SK-N-SH treated with all-trans-retinoic acid at 6 μM for 48 hours (cell line): ENCODE measurements around the gene ATP11A.

Source experiments
- ATAC-seq: fragments of 200-7000 bp; cut with Tn5 transposase; 3 replicates; pipeline ENCODE4 v1.9.1; 2020; ENCODE audit warnings: mild to moderate bottlenecking, moderate library complexity
- BACH2 ChIP-seq: fragments of 250-450 bp; sonication (Bioruptor Pico); IDR thresholded peaks from 2 replicates; pipeline ENCODE4 v1.9.0; 2021; ENCODE audit warnings: mild to moderate bottlenecking, borderline replicate concordance
- CREB5 ChIP-seq: fragments of 250-450 bp; sonication (Bioruptor Pico); IDR thresholded peaks from 2 replicates; pipeline ENCODE4 v1.5.1; 2020; ENCODE audit warnings: low read depth, mild to moderate bottlenecking, moderate library complexity
- CSDC2 ChIP-seq: fragments of 250-450 bp; sonication (Bioruptor Pico); IDR thresholded peaks from 2 replicates; pipeline ENCODE4 v1.5.0; 2020; ENCODE audit warnings: mild to moderate bottlenecking, moderate library complexity
- ESRRG ChIP-seq: fragments of 250-450 bp; sonication (Bioruptor Pico); IDR thresholded peaks from 2 replicates; pipeline ENCODE4 v1.6.1; 2021; ENCODE audit warnings: mild to moderate bottlenecking
- GLIS3 ChIP-seq: fragments of 250-450 bp; sonication (Bioruptor Pico); IDR thresholded peaks from 2 replicates; pipeline ENCODE4 v1.5.0; 2020; ENCODE audit warnings: mild to moderate bottlenecking, moderate library complexity
- ISL1 ChIP-seq: fragments of 250-450 bp; sonication (Bioruptor Pico); IDR thresholded peaks from 2 replicates; pipeline ENCODE4 v2.1.2; 2022; ENCODE audit warnings: mild to moderate bottlenecking, moderate library complexity
- OSR1 ChIP-seq: fragments of 250-450 bp; sonication (Bioruptor Pico); IDR thresholded peaks from 2 replicates; pipeline ENCODE4 v1.8.0; 2022; ENCODE audit warnings: moderate library complexity, mild to moderate bottlenecking, inconsistent platforms
- POU6F1 ChIP-seq: fragments of 250-450 bp; sonication (Bioruptor Pico); IDR thresholded peaks from 2 replicates; pipeline ENCODE4 v1.8.0; 2021; ENCODE audit warnings: low read depth, mild to moderate bottlenecking, moderate library complexity, borderline replicate concordance
- PPARA ChIP-seq: fragments of 250-450 bp; sonication (Bioruptor Pico); IDR thresholded peaks from 2 replicates; pipeline ENCODE4 v1.5.0; 2020; ENCODE audit warnings: mild to moderate bottlenecking, borderline replicate concordance
- RARB ChIP-seq: fragments of 250-450 bp; sonication (Bioruptor Pico); IDR thresholded peaks from 2 replicates; pipeline ENCODE4 v1.8.0; 2021; ENCODE audit warnings: mild to moderate bottlenecking, moderate library complexity
- SNAI2 ChIP-seq: fragments of 250-450 bp; sonication (Bioruptor Pico); IDR thresholded peaks from 2 replicates; pipeline ENCODE4 v1.5.0; 2020; ENCODE audit warnings: mild to moderate bottlenecking, moderate library complexity
- TCF4 ChIP-seq: fragments of 250-450 bp; sonication (Bioruptor Pico); IDR thresholded peaks from 2 replicates; pipeline ENCODE4 v1.8.0; 2021; ENCODE audit warnings: mild to moderate bottlenecking, moderate library complexity, borderline replicate concordance
- TOX ChIP-seq: fragments of 250-450 bp; sonication (Bioruptor Pico); IDR thresholded peaks from 2 replicates; pipeline ENCODE4 v1.8.0; 2021; ENCODE audit warnings: mild to moderate bottlenecking, moderate library complexity, borderline replicate concordance
- TSHZ2 ChIP-seq: fragments of 250-450 bp; sonication (Bioruptor Pico); IDR thresholded peaks from 2 replicates; pipeline ENCODE4 v1.5.0; 2020; ENCODE audit warnings: mild to moderate bottlenecking, moderate library complexity
- ZC3H10 ChIP-seq: fragments of 250-450 bp; sonication (Bioruptor Pico); IDR thresholded peaks from 2 replicates; pipeline ENCODE4 v1.5.1; 2021; ENCODE audit warnings: mild to moderate bottlenecking, moderate library complexity
- ZFP3 ChIP-seq: fragments of 250-450 bp; sonication (Bioruptor Pico); IDR thresholded peaks from 2 replicates; pipeline ENCODE4 v1.5.0; 2020; ENCODE audit warnings: mild to moderate bottlenecking, moderate library complexity
- ZFP30 ChIP-seq: fragments of 450-650 bp; formaldehyde crosslinking; IDR thresholded peaks from 2 replicates; pipeline ENCODE4 v1.5.0; 2022; ENCODE audit warnings: mild to moderate bottlenecking, moderate library complexity
- ZNF565 ChIP-seq: fragments of 450-650 bp; formaldehyde crosslinking; conservative IDR thresholded peaks from 2 replicates; pipeline ENCODE4 v1.5.0; 2020; ENCODE audit warnings: low read depth, mild to moderate bottlenecking, moderate library complexity
- ZNF70 ChIP-seq: fragments of 450-650 bp; formaldehyde crosslinking; IDR thresholded peaks from 2 replicates; pipeline ENCODE4 v1.5.0; 2020; ENCODE audit warnings: mild to moderate bottlenecking, moderate library complexity
- ZNF8 ChIP-seq: fragments of 450-650 bp; formaldehyde crosslinking; IDR thresholded peaks from 2 replicates; pipeline ENCODE4 v1.5.0; 2020; ENCODE audit warnings: mild to moderate bottlenecking, moderate library complexity
- TF ChIP-seq, protein P1 (sequence below): fragments of 250-450 bp; sonication (Bioruptor Pico); IDR thresholded peaks from 2 replicates; pipeline ENCODE4 v1.8.0; 2020; ENCODE audit warnings: mild to moderate bottlenecking, moderate library complexity, borderline replicate concordance
- TF ChIP-seq, protein P2 (sequence below): fragments of 250-450 bp; sonication (Bioruptor Pico); IDR thresholded peaks from 2 replicates; pipeline ENCODE4 v1.5.1; 2021; ENCODE audit warnings: mild to moderate bottlenecking, moderate library complexity

The ATP11A gene

DNA sequence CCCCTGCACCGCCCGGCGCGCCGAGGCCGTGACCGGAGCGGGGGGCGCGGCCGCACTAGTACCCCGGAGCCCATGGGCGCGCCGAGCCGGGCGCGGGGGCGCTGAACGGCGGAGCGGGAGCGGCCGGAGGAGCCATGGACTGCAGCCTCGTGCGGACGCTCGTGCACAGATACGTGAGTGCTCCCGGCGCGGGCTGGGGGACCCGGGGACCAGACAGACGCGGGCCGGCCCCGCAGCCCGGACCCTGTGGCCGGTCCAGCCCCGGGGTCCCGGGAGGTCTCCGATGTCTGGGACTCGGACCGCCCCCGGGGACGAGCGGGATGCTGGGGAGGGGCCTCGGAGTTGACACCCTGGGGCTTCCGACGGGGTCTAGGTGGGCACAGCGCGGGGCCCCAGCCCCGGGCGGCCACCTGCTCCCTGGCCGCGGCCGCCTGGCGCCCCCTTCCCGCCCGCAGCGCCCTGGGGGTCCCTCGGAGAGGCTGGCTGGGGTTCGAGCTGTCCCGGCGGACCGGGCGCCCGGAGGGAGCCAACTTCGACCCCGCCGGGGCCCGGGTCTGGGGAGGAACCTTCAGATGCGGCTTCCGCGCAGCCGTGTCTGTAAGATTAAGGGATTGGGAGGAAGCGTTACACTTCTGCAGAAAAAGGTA, 568 bp downstream of the ATP11A start:
- ATAC-seq = peak; percentile 16
- TF ChIP-seq ZFP30 (CRISPR knock-in tag) = no peak
- no peak for TF ChIP-seq GLIS3
- no peak for TF ChIP-seq TCF4 (CRISPR knock-in tag)
- no peak for TF ChIP-seq ZC3H10
- TF ChIP-seq CSDC2 = no peak
- TF ChIP-seq PPARA (CRISPR knock-in tag) = no peak
- TF ChIP-seq, protein P1, sequence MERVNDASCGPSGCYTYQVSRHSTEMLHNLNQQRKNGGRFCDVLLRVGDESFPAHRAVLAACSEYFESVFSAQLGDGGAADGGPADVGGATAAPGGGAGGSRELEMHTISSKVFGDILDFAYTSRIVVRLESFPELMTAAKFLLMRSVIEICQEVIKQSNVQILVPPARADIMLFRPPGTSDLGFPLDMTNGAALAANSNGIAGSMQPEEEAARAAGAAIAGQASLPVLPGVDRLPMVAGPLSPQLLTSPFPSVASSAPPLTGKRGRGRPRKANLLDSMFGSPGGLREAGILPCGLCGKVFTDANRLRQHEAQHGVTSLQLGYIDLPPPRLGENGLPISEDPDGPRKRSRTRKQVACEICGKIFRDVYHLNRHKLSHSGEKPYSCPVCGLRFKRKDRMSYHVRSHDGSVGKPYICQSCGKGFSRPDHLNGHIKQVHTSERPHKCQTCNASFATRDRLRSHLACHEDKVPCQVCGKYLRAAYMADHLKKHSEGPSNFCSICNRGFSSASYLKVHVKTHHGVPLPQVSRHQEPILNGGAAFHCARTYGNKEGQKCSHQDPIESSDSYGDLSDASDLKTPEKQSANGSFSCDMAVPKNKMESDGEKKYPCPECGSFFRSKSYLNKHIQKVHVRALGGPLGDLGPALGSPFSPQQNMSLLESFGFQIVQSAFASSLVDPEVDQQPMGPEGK (CRISPR knock-in tag) = no peak
- TF ChIP-seq RARB (CRISPR knock-in tag) = no peak
- TF ChIP-seq ZFP3 = no peak
- TF ChIP-seq OSR1 (CRISPR knock-in tag) = no peak
- TF ChIP-seq ISL1 (CRISPR knock-in tag) = no peak
- no peak for TF ChIP-seq BACH2
- no peak for TF ChIP-seq SNAI2 (CRISPR knock-in tag)
- no peak for TF ChIP-seq CREB5
- TF ChIP-seq TSHZ2 (CRISPR knock-in tag) = no peak
- TF ChIP-seq ESRRG (CRISPR knock-in tag) = no peak
- TF ChIP-seq, all 23 proteins: peak for 0

DNA sequence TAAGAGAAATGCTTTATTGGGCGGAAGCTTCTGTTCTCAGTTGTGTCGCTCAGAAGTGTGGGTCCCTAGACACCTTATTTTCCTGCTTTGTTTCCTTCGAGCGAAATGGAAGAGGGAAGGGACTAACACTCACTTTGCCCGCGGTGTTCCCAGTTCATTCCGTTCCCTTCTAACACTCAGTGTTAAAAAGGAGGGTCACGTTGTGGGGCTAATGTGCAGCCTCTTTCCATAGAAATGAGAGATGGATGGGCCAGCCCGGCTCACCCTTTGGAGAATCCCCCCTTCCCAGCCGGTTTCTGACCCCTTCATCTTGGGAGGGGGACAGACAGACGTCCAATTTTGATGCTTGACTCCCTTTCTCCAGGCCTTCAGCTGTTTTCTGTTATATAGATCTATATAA, 2.3 kb downstream of the ATP11A start:
- TF ChIP-seq, protein P2, sequence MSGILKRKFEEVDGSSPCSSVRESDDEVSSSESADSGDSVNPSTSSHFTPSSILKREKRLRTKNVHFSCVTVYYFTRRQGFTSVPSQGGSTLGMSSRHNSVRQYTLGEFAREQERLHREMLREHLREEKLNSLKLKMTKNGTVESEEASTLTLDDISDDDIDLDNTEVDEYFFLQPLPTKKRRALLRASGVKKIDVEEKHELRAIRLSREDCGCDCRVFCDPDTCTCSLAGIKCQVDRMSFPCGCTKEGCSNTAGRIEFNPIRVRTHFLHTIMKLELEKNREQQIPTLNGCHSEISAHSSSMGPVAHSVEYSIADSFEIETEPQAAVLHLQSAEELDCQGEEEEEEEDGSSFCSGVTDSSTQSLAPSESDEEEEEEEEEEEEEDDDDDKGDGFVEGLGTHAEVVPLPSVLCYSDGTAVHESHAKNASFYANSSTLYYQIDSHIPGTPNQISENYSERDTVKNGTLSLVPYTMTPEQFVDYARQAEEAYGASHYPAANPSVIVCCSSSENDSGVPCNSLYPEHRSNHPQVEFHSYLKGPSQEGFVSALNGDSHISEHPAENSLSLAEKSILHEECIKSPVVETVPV = no peak
- TF ChIP-seq CSDC2 = no peak
- no peak for TF ChIP-seq RARB (CRISPR knock-in tag)
- no peak for TF ChIP-seq ZNF565 (CRISPR knock-in tag)
- TF ChIP-seq ZFP30 (CRISPR knock-in tag) = no peak
- TF ChIP-seq ISL1 (CRISPR knock-in tag) = no peak
- no peak for TF ChIP-seq ZNF70 (CRISPR knock-in tag)
- TF ChIP-seq, protein P1 (CRISPR knock-in tag) = no peak
- TF ChIP-seq OSR1 (CRISPR knock-in tag) = no peak
- no peak for ATAC-seq

DNA sequence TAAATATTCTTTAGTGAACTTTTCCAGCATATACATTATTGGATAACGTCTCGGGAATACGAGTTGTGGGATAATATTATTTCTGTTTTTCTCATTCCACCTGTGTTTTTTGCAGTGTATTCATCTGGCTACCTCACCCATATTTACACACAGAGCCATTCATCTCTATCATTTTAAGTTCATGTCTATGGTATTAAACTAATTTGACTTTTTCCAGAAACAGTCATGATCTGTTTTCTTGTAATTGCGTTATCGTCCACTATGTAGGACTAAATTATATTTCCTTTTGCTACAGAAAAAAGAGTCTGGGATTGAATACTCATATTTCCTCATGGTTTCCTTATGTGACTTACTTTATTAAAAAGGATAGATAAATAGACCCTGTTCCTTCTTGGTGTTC, 2.7 kb downstream of the ATP11A start:
- ATAC-seq = no peak; the same call in 2 of the 3 replicates
- TF ChIP-seq TOX (CRISPR knock-in tag) = no peak
- no peak for TF ChIP-seq ZNF565 (CRISPR knock-in tag)
- TF ChIP-seq, protein P2 = peak; percentile 80
- TF ChIP-seq POU6F1 (CRISPR knock-in tag) = peak; percentile 66; the same call in 1 of the 2 replicates
- no peak for TF ChIP-seq BACH2
- peak; percentile 89 for TF ChIP-seq SNAI2 (CRISPR knock-in tag)
- TF ChIP-seq ESRRG (CRISPR knock-in tag) = no peak
- no peak for TF ChIP-seq OSR1 (CRISPR knock-in tag)
- no peak for TF ChIP-seq ZFP30 (CRISPR knock-in tag)
- peak; percentile 35; the same call in 1 of the 2 replicates for TF ChIP-seq ZNF8 (CRISPR knock-in tag)
- TF ChIP-seq GLIS3 = no peak
- no peak for TF ChIP-seq CSDC2
- peak; percentile 43; the same call in 1 of the 2 replicates for TF ChIP-seq ZFP3
- peak; percentile 90 for TF ChIP-seq ISL1 (CRISPR knock-in tag)
